SU-DHL-6 (cell line): Measurements from ENCODE around the gene NCS1.

ENCODE experiments used
- EZH2phosphoT487 ChIP-seq: fragments of 200-600 bp; sonication (generic), shearing (Covaris generic); conservative IDR thresholded peaks from 2 replicates; pipeline ENCODE4 v1.6.1; 2018; ENCODE audit warnings: mild to moderate bottlenecking, antibody characterized with exemption, low read length, moderate library complexity, mixed read lengths
- TF ChIP-seq, protein P1 (sequence below): fragments of 200-600 bp; sonication (generic); IDR thresholded peaks from one replicate; pipeline ENCODE4 v1.5.1; 2017; ENCODE audit warnings: antibody characterized with exemption, mild to moderate bottlenecking, low read length, moderate library complexity; ENCODE audit not compliant: insufficient read depth, poor library complexity, severe bottlenecking

DNA sequence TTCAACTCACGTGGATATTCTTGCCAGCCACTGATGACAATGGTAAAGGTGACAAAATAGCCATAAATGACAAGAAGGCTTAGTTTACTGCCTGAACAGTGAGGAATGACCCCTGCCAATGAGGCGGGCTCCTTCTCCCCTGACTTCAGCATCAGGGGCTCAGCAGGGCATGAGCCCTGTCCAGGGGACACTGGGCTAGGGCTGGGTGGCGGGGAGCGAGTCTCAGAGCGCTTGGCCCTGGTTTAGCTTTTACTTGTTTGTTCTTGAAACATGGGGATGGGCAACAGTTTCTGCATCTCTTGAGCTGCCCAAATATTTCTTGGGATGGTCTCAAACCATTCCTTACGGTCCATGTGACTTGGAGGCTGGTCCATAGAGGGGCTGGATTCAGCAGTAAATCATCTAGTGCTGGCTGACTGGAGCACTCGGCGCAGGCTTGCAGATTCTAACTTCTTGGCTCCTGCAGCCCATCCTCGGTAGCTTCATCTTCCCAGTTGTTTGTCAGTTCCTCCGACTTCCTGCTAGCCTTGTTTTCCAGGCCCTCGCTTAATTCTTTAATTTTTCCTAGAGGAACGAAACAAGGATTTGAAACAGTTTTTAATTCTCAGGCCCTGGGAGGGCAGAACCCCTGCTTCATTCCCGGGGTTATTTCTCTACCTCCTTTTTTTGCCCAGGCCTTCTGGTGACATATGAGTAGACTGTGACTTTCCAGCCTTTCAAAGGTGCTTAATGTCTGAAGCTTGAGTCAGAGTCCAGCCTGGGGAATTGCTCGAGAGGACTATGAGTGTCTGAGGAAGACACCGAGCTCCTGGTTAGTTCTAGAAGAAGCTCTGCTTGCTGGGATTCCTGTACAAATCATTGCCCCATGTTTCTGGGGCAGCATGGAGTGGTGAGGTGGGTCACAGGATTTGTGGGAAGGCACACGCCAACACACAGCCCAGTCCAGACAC is 88.9 kb downstream of the NCS1 start:
- TF ChIP-seq, protein P1, sequence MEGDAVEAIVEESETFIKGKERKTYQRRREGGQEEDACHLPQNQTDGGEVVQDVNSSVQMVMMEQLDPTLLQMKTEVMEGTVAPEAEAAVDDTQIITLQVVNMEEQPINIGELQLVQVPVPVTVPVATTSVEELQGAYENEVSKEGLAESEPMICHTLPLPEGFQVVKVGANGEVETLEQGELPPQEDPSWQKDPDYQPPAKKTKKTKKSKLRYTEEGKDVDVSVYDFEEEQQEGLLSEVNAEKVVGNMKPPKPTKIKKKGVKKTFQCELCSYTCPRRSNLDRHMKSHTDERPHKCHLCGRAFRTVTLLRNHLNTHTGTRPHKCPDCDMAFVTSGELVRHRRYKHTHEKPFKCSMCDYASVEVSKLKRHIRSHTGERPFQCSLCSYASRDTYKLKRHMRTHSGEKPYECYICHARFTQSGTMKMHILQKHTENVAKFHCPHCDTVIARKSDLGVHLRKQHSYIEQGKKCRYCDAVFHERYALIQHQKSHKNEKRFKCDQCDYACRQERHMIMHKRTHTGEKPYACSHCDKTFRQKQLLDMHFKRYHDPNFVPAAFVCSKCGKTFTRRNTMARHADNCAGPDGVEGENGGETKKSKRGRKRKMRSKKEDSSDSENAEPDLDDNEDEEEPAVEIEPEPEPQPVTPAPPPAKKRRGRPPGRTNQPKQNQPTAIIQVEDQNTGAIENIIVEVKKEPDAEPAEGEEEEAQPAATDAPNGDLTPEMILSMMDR: no peak
- TF ChIP-seq EZH2phosphoT487: no peak
